Tongue (tissue), 1 donor: ENCODE measurements around the gene WDR54. TPM values are rescaled to one million over a fixed set of nuclear protein-coding genes. Genes with fewer than 3 reads are reported as not detected.

ENCODE experiments used
- total RNA-seq: library from RNA; depleted of rRNA; stranded (reverse); fragments of >200 nt; gene quantifications from one replicate; pipeline ENCODE4 v1.2.3, GENCODE V29; 2014

The WDR54 gene
- total RNA-seq, 1 donor from 2014 or later: 11.2 TPM

Other genes with a start within 250 kb of the WDR54 start
- gene MOB1A, start 242.9 kb upstream of the WDR54 start, total RNA-seq: 71.0 TPM
- gene MTHFD2, start 223.1 kb upstream of the WDR54 start, total RNA-seq: 43.8 TPM
- gene SLC4A5, start 78.3 kb upstream of the WDR54 start, total RNA-seq: 2.6 TPM
- 103 TPM for gene DCTN1, start 41.4 kb upstream of the WDR54 start, total RNA-seq
- gene C2orf81, start 111 bp upstream of the WDR54 start, total RNA-seq: 1.0 TPM
- gene RTKN, start 20.2 kb downstream of the WDR54 start, total RNA-seq: 42.1 TPM
- 26.0 TPM for gene INO80B, start 33.4 kb downstream of the WDR54 start, total RNA-seq
- gene WBP1, start 36.7 kb downstream of the WDR54 start, total RNA-seq: 41.5 TPM
- 40.4 TPM for gene MOGS, start 43.7 kb downstream of the WDR54 start, total RNA-seq
- gene MRPL53, start 51.0 kb downstream of the WDR54 start, total RNA-seq: 19.9 TPM
- 18.0 TPM for gene CCDC142, start 61.3 kb downstream of the WDR54 start, total RNA-seq
- 13.3 TPM for gene TTC31, start 61.4 kb downstream of the WDR54 start, total RNA-seq
- not detected for gene LBX2, start 77.9 kb downstream of the WDR54 start, total RNA-seq
- 8.7 TPM for gene PCGF1, start 86.0 kb downstream of the WDR54 start, total RNA-seq
- not detected for gene TLX2, start 92.7 kb downstream of the WDR54 start, total RNA-seq
- 2.5 TPM for gene DQX1, start 104.5 kb downstream of the WDR54 start, total RNA-seq
- gene AUP1, start 108.0 kb downstream of the WDR54 start, total RNA-seq: 60.9 TPM
- 30.2 TPM for gene HTRA2, start 108.2 kb downstream of the WDR54 start, total RNA-seq
- 11.2 TPM for gene LOXL3, start 132.2 kb downstream of the WDR54 start, total RNA-seq
- gene DOK1, start 133.0 kb downstream of the WDR54 start, total RNA-seq: 8.4 TPM
- gene M1AP, start 226.6 kb downstream of the WDR54 start, total RNA-seq: 4.6 TPM
- gene SEMA4F, start 232.5 kb downstream of the WDR54 start, total RNA-seq: 3.3 TPM